Left ventricle myocardium superior (tissue), 1 donor: ENCODE measurements around the gene ZNF418. TPM values are rescaled to one million over a fixed set of nuclear protein-coding genes. Genes with fewer than 3 reads are reported as not detected.
"Not testable (repeated sequence)": the region's sequence is repeated elsewhere in the genome, so short reads cannot be mapped to it uniquely, and the experiment has no call there.

Source experiments
- ATAC-seq: fragments of 200-7000 bp; cut with Tn5 transposase; one replicate; pipeline ENCODE4 v1.9.1; 2020; ENCODE audit warnings: mild to moderate bottlenecking, moderate library complexity
- DNase-seq: peaks from one replicate; pipeline ENCODE4 v3.0.0-alpha.2; 2020
- intact Hi-C: fragments of 100-400 bp; cut with micrococcal nuclease; formaldehyde crosslinking; loops from one replicate; pipeline ENCODE4 v1.11.0; 2022
- total RNA-seq: library from RNA; stranded (reverse); fragmentation: NEBNext Ultra II Directional; extraction: Animal tissue kit (Norgen Biotek cat#: 25700); gene quantifications from one replicate; pipeline ENCODE4 v1.2.1, GENCODE V29; 2021
- donor health status: DM: no; HTN: yes; CAD: no; lungs with severe emphysema.

ZNF418 gene
- total RNA-seq, 1 donor from 2014 or later: 12.0 TPM

DNA sequence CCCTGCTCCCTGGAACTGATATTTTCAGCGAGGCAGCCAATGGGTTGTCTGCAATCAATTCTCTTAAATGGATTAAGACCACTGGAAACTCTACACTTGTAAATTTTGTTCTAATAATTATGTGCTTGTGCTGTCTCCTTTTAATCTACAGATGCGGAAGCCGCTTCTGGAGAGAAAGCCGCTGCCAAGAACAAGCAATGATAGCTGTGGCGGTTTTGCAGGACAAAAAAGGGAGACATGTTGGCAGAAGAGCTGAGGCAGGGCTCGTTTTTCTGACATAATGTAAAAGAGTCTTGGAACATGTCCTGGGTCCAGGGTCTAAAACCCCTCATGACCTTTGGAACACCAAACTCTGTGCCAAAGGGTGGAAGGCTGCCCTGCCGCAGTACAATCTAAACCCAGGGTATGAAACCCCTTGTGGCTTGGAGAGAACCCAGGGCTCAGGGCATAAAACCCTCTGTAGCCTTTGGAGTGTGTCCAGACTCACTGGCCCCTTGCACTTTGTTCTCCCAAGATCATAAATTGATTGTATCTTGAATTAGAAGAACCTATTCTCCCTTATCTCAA is 31.5 kb downstream of the ZNF418 start:
- intact Hi-C loops: no loop called here
- DNase-seq (no peak), ATAC-seq (no peak)

DNA sequence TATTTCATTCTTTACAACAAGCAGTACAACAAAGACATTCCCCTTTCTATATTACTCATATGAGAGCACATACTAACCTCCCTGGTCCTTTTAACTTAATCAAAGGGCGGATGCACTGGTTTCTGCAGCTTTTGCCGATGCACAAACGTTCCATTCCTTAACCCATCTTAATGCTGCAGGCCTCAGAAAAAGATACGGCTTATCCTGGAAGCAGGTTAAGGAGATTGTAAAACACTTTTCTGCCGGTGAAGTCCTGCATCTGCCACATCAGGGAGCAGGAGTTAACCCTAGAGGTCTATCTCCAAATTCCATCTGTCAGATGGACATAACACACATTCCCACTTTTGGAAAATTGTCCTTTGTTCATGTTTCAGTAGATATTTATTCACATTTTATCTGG is 34.9 kb downstream of the ZNF418 start:
- ATAC-seq (no peak), DNase-seq (no peak)
- intact Hi-C loops: no loop called here

DNA sequence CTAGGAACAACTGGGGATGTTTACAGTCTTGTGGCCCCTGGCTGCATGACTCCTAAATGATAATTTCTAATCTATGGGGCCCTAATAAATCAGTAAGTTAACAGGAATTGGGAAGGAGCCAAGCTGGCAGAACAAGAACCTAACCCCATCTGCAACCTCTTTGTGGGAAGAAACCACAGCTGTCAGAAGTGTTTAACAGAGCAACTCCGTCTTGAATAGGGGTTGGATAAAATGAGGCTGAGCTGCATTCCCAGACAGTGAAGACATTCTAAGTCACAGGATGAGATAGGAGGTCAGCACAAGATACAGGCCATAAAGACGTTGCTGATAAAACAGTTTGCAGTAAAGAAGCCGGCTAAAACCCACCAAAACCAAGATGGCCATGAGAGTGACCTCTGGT is 44.5 kb downstream of the ZNF418 start:
- ATAC-seq, DNase-seq, intact Hi-C loops: not testable (repeated sequence)

DNA sequence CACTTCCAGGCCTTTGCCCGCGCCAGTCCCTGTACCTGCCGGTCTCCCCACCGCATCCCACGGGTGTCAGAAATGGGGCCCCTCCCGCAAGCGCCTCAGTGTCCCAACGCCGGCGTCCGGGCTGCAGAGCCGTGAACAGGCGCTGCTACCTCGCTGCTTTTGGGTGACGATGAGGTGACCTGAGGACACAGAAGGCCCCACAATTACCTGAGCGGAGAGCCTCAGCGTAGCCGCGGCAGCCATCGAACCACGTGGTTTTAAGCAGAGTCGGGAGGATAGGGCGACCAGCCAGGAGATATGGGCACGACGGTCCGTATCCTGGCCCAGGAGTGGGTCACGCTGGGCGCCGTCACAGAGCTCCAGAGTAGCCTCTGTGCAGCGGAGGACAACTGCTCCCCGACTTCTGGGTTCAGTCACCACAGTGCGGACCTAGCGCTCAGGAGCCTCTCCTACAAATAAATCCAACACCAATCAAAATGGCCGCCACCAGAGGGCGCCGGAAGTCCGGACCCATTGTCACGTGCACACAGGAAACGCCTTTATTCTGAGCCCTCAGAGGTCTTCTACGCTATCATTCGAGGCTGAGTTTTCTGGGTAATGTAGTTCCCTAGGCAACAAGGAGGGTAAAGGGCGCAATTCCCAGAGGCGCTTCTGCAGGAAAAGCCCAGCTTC is 46.5 kb downstream of the ZNF418 start, which contains the start of gene ZNF814:
Gene ZNF814, minus strand, starts transcription at position 478 of the 672 bp plus-strand sequence. Its CDS starts 235 bp downstream, at position 243.
- DNase-seq: peak; percentile 90
- intact Hi-C loops: no loop called here

DNA sequence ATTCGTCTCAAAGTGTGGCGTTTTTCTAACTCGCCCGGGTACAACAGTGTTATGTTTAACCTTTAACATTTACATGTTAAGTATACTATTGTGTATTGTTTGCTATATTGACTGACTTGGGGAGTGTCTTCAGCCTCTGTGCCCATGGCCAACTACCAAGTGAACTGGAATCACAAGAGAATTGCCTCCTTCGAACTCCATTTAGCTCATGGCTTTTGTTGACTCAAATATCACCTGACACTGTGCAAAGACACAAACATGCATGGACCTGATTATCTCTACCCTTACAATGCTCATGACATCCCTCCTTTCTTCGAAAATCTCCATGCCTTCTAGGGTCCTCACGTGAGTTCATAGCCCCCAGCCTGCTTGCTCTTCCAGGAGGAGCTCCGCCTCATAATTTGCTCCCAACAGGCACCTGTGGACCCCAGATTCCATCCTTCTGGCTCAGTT is 47.1 kb downstream of the ZNF418 start:
- intact Hi-C loops: no loop called here
- ATAC-seq (no peak), DNase-seq (no peak)

More for the DNA sequence above, 46.5 kb downstream of the ZNF418 start, which contains the start of gene ZNF814:
- peak; percentile 92 for ATAC-seq

DNA sequence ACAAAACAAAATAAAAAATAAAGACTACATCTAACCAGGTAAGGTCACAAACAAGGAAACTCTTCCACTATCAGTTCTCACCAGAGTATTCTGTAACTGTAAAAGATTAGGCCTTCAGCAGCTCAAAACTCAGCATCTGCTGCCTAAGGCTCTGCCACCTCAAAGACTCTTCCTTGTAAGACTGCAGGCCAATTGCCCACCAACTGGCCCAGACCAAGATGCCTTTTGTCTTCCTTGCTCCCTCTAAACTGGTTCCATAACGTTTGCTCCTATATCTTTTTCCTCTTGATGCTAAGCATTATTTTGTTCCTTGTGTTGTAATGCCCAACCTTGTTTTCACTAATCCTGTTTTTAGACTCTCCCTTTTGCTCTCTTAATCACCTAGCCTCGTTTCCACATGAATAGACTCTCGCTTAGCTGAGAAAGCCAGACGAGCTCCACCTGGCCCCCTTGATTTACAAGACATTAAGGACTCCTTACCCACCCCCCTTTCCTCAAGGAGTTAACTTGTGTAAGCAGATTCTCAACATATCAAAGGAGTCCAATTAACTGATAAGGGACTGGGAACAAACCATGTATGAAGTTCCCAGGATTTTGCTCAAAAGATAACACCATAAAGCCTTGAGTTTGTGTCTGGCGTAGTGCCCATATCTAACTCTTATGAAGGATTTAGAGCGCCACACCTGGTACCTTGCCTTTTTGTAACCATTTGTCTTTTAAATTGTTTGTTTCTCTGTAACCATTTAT is 47.8 kb downstream of the ZNF418 start:
- ATAC-seq (no peak), DNase-seq (no peak)
- intact Hi-C loops: no loop called here

DNA sequence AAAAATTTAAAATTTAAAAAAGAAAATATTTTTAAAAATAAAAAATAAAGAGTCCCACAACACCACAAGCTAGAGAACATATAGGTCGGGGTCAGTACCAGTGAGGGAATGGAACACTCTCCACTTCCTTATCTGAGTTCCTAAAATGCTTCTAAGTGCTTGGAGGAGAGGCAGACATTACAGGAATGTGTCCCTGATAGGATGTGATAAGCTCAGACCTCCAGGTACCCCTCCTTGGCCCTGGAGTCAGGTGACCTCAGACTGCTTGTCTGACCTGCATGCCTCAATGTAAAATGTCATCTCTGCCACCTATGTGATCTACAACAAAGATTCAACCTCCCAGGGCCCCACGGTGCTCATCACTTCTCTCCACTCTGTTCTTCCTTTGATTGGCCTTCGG is 49.2 kb downstream of the ZNF418 start:
- ATAC-seq: peak; percentile 26
- intact Hi-C loops: no loop called here
- no peak for DNase-seq

DNA sequence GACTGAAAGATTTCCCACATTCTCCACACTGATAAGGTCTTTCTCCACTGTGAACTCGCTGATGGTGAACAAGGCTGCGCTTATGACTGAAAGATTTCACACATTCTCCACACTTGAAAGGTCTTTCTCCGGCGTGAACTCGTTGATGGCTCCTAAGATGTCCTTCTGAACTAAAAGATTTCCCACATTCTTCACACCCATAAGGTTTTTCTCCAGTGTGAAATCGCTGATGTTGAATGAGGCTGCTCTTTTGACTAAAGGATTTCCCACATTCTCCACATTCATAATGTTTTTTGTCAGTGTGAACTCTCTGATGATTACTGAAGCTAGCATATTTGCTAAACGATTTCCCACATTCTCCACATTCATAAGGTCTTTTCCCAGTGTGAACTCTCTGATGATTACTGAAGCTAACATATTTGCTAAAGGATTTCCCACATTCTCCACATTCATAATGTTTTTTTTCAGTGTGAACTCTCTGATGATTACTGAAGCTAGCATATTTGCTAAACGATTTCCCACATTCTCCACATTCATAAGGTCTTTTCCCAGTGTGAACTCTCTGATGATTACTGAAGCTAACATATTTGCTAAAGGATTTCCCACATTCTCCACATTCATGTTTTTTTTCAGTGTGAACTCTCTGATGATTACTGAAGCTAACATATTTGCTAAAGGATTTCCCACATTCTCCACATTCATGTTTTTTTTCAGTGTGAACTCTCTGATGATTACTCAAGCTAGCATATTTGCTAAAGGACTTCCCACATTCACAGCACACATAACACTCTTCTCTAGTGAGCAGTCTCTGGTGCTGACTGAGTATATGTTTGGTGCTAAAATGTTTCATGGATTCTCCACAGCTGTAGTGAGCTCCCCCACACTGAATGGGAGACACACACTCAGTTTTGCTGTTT is 61.1 kb downstream of the ZNF418 start:
- intact Hi-C loops, ATAC-seq, DNase-seq: not testable (repeated sequence)

DNA sequence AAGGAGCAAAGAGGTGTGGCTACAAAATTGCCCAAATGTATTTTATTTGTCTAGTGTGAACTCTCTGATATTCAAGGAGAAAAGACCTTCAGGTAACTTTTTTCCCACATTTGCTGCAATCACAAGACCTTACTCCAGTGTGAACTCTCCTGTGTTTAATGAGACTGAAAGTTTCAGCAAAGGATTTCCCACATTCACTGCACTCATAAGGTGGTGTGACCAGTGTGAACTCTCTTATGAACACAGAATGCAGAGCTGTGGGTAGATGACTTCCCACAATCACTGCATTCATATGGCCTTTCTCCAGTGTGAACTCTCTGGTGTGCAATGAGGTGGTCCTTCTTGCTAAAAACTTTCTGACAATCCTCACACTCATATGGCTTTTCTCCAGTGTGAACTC is 62.8 kb downstream of the ZNF418 start:
- DNase-seq (no peak), ATAC-seq (no peak)
- intact Hi-C loops: no loop called here

Other genes with a start within 250 kb of the ZNF418 start
- 3.5 TPM for gene ZNF154, start 226.2 kb downstream of the ZNF418 start, total RNA-seq
- gene ZNF671, start 207.8 kb downstream of the ZNF418 start, total RNA-seq: 6.7 TPM
- gene ZNF776, start 188.6 kb downstream of the ZNF418 start, total RNA-seq: 15.9 TPM
- gene ZNF586, start 165.7 kb downstream of the ZNF418 start, total RNA-seq: 8.9 TPM
- 5.5 TPM for gene ZNF552, start 120.5 kb downstream of the ZNF418 start, total RNA-seq
- gene ZNF587B, start 105.1 kb downstream of the ZNF418 start, total RNA-seq: 5.6 TPM
- 17.7 TPM for gene ZNF587, start 85.5 kb downstream of the ZNF418 start, total RNA-seq
- gene ZNF814, start 46.4 kb downstream of the ZNF418 start, total RNA-seq: 14.1 TPM
- 12.0 TPM for gene ZNF417, start 18.8 kb downstream of the ZNF418 start, total RNA-seq
- gene ZNF256, start 12.3 kb upstream of the ZNF418 start, total RNA-seq: 11.0 TPM
- gene C19orf18, start 39.1 kb upstream of the ZNF418 start, total RNA-seq: 2.0 TPM
- 14.1 TPM for gene ZNF606, start 67.4 kb upstream of the ZNF418 start, total RNA-seq
- gene ZSCAN1, start 98.6 kb upstream of the ZNF418 start, total RNA-seq: not detected
- 4.1 TPM for gene ZNF135, start 123.9 kb upstream of the ZNF418 start, total RNA-seq
- 73.4 TPM for gene ZSCAN18, start 162.8 kb upstream of the ZNF418 start, total RNA-seq
- 7.3 TPM for gene ZNF329, start 215.4 kb upstream of the ZNF418 start, total RNA-seq
- 18.6 TPM for gene ZNF274, start 247.7 kb upstream of the ZNF418 start, total RNA-seq